Measurements from ENCODE around the gene POLG.
"Not testable (repeated sequence)": the region's sequence is repeated elsewhere in the genome, so short reads cannot be mapped to it uniquely, and the experiment has no call there.

Gene POLG

GRCh38 chr15:89282631-89283030 is 52.0 kb downstream of the POLG start:
- no peak for DNase-seq (ENCODE audit: low read depth)

GRCh38 chr15:89278307-89278706 is 56.3 kb downstream of the POLG start:
- peak; percentile 6 for DNase-seq (ENCODE audit: low read depth)

GRCh38 chr15:89277281-89277680 is 57.3 kb downstream of the POLG start:
- DNase-seq (ENCODE audit: low read depth): not testable (repeated sequence)

Measured in iris pigment epithelial cell (primary cell).